ENCODE results near the gene PRSS35.
A peak's percentile ranks its signal among the peaks of the same experiment; 100 is the strongest.
"Not testable (repeated sequence)": the region's sequence is repeated elsewhere in the genome, so short reads cannot be mapped to it uniquely, and the experiment has no call there.

PRSS35 gene

DNA sequence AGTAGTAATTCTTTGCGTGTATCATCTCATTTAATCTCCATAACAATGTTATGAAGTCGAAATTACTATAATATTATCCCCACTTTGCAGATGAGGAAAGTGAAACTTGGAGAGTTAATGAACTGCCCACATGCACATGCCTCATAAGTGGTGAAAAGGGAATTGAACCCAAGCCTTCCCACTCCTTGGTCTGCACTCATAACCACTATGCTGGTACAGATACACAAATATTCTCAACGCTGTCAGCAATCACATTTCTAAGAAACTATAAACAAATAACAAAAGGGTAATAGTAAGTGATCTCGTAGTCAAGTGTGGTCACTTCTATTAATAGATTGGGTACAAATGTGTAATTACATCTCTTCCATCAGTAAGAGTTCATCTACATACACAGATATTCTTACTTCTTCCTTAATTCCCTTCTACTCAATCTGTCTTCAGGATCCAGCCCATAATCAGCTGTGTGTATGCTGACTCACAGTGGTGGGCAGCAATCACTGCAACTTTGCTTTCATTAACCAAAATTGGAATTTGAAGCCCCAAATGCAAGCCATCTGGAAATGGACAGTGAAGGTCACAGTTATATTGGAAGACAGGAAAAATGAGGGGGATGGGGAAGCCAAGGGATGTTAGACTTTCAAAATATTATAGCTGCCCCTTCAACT, 6.6 kb downstream of the PRSS35 start:
- peak in 2 of 4 experiments; percentile 19 to 42 for DNase-seq

DNA sequence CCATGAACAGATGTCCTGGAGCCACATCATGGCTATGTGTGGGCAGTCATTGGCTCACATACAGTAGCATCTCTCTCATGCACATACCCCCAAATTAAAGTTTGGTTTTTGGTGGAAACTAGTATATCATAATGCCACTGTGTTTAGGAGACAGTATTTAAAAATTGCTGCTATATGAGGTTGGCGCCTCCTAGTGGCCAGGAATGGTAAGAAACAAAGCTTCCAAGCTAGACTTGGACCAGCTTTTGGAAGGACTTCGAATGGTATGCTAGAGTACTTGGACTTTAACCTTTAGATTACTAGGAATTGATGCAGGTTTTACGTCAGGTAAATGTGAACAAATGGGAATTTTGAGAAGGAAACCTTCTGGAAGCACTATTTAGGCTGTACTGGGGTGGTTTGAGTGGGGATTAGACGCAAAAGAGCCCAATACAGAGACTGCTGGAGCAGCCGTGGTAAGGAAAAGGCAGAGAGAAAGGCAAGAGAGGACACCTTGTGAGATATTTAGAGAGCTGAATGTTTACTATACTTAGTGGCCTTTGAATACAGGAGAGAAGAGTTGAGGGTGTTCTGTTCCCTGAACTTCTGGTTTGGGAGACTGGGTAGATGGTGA, 23.8 kb downstream of the PRSS35 start:
- DNase-seq, result peak; percentile 71 to 81 (median 80)

DNA sequence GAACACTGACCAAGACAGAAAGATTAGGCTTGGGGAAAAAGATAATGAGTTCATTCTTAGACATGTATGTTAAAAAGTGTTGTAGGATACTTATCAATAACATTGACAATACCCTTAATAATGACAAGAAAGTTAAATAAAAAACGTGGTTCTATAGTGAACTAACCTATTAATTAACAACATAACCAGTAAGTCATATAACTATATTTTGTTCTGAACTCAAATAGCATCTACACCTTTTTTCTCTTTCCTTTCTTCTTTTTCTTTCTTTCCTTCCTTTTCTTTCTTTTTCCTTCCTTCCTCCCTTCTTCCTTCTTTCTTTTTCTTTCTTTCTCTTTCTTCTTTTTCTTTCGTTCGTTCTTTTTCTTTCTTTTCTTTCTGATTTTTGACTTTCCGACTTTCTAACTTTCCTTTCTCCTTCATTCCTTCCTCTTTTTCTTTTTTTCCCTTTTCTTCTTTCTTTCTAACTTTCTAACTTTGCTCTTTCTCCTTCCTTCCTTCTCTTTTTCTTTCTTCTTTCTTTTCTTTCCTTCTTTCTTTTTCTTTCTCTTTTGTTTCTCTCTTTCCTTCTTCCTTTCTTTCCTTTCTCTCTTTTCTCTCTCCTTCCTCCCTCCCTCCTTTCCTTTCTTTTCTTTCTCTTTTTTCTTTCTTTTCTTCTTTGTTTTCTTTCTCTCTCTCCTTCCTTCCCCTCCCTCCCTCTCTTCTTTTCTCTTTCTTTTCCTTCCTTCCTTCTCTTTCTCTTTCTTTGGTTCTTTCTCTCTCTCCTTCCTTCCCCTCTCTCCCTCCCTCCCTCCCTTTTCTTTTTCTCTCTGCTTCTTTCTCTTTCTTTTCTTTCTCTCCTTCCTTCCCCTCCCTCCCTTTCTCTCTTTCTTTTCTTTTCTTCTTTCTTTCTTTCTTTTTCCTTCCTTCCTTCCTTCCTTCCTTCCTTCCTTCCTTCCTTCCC, 24.6 kb downstream of the PRSS35 start:
- DNase-seq, result no peak

DNA sequence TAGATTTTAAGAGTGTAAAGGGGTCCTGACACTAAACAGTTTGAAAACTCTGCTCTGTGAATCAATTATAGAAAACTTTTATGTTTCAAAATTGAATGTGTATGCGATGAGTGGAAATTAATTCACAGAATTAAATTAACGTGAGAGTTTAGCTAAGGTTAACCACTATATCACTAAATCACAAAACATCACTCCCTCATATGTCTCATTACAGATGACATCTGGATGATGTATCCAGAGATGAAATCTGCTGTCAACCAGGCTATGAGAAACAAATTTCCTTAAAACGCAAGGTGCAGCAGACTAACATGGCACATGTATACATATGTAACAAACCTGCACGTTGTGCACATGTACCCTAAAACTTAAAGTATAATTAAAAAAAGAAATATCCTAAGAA, 27.3 kb downstream of the PRSS35 start:
- no peak for DNase-seq

DNA sequence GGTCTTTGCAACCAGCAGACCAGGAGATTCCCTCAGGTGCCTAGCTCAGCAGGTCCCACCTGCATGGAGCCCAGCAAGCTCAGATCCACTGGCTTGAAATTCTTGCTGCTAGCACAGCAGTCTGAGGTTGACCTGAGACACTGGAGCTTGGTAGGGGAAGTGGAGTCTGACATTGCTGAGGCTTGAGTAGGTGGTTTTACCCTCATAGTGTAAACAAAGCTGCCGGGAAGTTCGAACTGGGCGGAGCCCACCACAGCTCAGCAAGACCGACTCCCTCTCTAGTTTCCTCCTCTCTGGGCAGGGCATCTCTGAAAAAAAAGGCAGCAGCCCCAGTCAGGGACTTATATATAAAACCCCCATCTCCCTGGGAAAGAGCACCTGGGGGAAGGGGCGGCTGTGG, 34.3 kb downstream of the PRSS35 start:
- peak; percentile 10 to 49 (median 38) for DNase-seq

DNA sequence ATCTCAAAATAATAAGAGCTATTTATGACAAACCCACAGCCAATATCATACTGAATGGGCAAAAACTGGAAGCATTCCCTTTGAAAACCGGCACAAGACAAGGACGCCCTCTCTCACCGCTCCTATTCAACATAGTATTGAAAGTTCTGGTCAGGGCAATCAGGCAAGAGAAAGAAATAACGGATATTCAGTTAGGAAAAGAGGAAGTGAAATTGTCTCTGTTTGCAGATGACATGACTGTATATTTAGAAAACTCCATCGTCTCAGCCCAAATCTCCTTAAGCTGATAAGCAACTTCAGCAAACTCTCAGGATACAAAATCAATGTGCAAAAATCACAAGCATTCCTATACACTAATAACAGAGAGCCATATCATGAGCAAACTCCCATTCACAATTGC, 38.1 kb downstream of the PRSS35 start:
- DNase-seq, result peak in 2 of 4 experiments; percentile 23 to 34

DNA sequence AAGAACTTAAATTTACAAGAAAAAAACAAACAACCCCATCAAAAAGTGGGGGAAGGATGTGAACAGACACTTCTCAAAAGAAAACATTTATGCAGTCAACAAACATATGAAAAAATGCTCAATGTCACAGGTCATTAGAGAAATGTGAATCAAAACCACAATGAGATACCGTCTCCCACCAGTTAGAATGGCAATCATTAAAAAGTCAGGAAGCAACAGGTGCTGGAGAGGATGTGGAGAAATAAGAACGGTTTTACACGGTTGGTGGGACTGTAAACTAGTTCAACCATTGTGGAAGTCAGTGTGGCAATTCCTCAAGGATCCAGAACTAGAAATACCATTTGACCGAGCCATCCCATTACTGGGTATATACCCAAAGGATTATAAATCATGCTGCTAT, 39.4 kb downstream of the PRSS35 start:
- not testable (repeated sequence) for DNase-seq

DNA sequence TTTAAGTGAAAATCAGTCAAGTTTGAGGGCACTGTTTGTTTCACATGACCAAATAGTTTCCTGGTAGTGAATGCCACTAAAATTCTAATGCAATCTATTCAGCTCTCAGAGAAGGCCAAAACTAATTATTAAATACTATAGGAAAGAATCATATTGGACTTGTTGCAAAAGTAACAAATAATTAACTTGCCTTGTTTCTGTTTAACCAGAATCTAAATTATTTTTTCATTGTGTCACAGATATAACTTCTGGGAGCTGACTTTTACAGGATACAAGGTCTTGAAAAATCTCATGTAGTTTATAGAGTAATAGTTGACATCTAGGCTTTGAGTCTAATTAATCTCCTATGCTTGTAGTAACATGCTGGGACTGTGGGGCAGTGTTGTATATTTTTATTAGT, 44.5 kb downstream of the PRSS35 start:
- no peak for DNase-seq

DNA sequence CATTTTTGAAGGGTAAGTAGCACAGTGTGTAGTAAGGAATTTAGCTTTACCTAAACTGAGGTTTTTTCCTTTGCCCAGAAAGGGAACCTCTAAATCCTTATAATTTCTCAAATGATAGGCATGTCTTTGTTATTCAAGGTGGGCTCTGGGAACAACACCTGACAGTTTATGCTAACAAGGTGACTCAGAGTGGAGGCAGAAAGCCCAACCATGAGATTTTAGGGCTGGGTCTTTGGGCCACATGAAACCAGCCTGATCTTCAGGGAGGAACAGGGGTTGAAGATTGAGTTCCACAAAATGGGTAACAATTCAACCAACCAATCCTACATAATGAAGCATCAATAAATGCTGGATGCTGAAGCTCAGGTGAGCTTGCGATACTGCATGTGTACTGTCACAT, 46.6 kb downstream of the PRSS35 start:
- no peak for DNase-seq

DNA sequence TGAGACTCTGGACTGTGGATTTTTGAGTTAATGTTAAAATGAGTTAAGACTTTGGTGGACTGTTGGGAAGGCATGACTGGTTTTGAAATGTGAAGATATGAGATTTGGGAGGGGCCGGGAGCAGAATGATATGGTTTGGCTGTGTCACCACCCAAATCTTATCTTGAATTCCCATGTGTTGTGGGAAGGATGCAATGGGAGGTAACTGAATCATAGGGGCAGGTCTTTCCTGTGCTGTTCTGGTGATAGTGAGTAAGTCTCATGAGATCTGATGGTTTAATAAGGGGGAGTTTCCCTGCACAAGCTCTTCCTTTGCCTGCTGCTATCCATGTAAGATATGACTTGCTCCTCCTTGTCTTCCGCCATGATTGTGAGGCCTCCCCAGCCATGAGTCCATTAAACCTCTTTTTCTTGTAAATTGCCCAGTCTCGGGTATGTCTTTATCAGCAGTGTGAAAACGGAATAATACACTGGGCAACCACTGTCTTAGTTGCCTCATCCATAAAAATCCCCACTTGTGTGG, 59.4 kb downstream of the PRSS35 start:
- not testable (repeated sequence) for DNase-seq

DNA sequence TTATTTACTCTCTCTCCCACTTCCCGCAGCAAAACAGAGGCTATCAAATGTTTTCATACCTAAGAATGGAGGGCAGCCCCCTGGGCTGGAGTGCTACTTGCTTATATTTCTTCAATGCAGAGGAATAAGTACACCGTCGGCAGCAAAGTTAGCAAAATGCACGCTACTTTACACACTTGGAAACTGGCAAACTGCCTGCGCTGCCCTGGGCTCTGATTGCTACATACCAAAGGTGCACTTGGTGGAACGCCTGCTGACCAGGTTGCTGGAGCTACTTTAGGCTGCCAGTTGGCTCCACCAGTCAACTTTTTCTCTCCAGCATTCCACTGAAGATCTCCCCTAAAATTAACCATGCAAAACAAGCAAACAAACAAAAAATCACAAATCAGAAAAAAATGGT, 62.4 kb downstream of the PRSS35 start:
- no peak for DNase-seq
